HG02763 (cell line): Measurements from ENCODE around the gene C5orf58.

ENCODE experiments used
- ATAC-seq: cut with Tn5 transposase; IDR thresholded peaks from one replicate; pipeline ENCODE4 v1.9.1; 2021; ENCODE audit warnings: mild to moderate bottlenecking, moderate library complexity; ENCODE audit not compliant: unreplicated experiment

C5orf58 gene, protein sequence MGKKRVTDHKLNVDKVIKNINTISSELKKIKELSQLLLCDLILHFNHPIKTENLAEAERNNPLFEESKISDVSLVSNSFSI

DNA sequence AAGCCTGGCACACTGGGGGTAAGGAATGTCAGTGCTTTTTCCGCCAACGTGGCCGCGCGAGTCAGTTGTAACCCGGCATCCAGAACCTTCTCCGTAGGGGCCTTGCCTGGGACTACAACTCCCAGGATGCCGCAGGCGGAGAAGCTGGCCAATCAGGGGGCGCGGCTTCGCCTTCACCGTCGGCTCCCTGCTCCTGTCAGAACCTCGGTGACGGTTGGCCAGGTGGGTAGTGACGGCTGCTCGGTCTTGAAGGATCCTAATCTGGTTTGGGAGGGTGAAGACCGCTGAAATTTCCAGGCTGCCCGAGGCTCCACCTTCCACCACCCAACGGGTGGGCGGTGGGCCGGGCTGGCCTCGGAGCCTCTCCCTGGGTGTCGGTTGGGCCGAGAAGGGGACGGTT is at the start of gene C5orf58:
C5orf58 (plus strand) TSS at position 200 of the 400 bp plus-strand sequence. CDS start 1,992 bp downstream, outside the sequence.
- no peak for ATAC-seq

DNA sequence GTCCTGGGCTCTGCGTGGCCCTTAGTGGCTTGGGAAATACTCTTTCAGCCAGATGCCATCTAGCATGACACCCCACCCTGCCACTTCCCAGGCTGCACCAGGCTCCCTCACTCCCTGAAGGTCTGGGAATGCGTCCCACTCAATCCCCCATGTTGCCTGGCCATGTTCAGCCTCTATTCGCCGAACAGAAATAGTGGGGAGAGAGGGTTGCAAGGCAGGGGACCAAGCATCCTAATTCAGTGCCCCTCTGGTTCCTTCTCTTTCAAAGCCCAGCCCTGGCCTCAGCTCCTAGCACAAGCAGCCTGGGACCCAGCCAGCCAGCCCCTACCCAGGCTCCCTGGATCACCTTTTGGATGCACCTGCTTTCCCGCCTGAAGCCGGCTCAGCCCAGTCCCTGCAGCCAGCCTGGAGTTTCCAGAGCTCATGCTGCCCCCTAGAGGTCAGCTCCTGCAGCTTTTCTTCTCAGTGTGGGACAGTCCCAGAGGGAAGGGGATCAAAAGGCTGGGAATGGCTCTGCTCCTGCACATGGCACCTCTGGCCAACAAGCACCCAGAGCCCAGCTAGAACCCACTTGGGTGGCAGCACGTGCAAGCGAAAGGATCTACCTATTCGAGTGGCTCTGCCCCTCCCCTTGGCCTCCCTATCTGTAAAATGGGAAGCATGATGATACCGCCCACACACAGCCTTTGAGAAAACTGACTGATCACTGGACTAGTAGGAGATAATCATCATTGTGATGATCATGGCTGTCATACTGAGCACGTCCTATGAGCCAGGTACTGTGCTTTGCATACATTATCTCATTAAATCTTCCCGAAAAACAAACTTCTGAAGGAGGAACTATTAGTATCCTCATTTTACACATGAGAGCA is 48.7 kb upstream of the C5orf58 start:
- ATAC-seq: no peak

DNA sequence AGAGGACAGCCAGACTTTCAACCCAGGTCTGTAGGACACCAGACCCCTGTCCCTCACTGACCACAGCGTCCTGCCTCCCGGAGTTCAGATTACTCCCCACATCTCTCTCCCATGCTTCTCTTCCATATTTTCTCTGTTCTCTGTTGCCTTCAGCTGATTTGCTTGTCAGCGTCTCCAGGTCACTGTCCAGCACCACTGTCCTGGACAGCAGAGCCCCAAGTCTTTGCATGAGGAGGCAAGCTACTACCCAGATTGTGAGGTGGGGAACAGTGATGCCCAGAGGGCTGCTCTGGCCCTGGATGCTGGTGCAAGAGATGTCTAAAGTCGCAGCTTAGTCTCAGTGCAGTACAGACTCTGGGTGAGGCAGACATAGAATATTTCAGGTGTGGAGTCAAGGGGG is 48.0 kb upstream of the C5orf58 start:
- ATAC-seq: no peak

DNA sequence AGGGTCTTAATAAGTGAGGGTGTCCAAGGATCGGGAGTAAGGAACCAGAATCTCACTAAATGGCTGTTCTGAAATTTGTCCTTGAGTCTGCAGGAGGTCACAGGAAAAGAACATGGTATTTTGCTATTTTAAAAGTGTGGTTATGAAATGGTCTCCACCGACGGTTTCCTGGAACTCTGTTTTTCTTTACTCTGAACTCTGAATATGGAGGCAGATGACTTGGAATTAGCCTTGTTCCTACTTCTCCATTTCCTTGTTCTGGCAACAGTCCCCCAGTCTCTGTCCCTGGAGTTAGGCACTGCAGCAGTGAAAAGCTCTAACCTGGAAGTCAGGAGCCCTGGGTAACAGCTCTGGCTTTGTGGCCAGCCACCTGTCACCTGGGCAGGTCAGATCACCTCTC is 46.6 kb upstream of the C5orf58 start:
- no peak for ATAC-seq

DNA sequence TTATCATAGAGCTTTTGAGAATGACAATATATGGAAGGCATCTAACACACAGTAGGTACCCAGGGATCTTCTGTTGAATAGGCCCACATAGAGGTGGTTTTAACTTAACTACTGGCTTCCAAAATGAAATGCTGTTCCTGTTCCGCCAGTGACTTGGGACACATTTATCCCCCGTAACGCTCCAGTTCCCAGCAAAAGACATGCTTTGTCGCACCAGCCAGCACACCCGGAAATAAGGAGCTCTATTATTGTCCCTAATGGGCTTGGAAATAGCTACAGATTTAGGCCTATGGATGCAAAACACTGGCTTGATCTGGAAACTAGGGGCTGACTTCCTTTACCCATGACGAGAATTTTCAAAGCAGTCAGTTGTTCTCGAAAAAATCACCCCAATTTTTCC is 45.9 kb upstream of the C5orf58 start:
- ATAC-seq: no peak

DNA sequence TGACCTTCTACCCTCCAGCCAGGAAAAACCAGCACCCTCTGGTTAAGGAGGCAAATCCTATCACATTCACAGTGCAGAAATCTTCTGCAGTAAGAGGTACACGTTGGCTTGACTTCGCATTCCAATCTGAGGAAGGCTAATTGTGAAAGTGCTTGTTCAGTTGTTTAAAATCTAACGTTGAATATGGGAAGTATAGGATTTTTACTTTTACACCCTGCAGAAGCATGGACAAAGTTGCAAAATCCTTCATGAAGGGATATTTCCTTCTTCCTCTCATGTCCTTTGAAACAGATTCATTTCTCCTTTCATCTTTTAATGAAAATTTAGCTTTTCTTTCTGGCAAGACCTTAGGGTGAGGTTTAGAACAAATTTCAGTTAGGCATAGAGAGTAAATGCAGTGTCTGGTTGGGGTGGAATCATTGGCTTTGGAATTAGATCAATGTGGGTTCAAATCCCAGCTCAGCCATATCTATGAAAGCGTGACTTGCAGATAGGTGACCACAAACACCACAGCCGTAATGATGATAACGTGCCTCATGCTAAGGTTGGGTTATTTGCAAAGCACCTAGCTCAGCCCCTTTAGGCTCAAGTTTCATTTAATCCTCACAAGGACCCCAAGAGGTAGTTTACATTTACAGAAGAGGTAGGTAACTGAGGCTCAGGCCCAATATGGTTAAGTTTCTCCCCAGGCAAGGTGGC is 42.2 kb upstream of the C5orf58 start:
- no peak for ATAC-seq

DNA sequence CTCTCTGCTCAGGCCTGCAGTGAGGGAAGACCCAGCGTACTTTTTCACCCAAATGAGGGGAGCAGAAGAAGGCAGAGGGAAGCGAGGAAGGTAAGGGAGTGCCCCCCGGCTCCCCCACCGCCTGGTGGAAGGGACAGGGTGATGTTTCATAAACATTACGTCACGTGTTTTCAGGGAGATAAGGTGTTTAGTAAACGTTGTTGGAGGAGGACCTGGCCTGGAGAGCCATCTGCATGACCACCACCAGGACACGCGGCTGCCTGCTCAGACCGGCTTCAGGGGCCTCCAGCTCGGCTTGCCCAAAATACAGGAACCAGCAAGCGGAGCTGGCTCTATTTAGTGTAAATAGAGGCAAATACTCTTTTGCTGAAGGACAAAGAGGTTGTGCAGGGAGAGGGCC is 40.0 kb upstream of the C5orf58 start:
- ATAC-seq: no peak

DNA sequence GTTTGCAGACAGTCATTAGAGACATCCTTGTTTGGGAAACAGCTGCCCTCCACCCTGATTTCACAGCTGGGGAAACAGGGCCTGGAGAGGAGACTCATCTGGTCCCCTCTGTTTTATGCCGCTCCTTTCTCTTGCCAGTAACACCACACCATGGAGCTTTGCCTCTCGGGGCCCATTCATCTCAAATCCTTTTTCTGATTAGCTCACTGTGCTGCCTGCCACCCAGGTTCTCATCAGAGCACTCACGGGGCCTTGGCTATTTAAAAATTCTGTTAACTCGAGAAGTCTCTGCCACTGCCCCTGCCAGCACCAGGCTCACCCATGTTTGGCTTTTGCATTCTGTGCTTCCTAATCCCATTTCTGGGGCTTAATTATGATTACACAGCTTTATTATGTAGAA is 36.8 kb upstream of the C5orf58 start:
- no peak for ATAC-seq

DNA sequence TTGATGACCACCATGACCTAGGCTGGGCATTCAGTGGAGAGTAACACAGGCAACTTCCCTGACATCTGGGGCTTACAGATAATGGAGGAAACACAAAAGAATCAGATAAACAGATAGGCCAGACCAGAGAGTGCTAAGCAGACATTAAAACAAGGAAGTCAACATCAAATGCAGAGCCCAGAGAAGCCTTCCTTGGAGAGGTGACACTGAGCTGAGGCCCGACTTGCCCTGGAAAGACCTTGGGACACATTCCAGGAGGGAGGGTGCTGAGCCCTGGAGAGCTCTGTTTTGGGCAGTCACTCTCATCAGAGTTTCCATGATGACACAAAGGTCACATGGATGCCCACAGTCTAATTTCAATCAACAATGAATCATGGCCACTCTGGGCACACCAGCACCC is 31.9 kb upstream of the C5orf58 start:
- no peak for ATAC-seq

DNA sequence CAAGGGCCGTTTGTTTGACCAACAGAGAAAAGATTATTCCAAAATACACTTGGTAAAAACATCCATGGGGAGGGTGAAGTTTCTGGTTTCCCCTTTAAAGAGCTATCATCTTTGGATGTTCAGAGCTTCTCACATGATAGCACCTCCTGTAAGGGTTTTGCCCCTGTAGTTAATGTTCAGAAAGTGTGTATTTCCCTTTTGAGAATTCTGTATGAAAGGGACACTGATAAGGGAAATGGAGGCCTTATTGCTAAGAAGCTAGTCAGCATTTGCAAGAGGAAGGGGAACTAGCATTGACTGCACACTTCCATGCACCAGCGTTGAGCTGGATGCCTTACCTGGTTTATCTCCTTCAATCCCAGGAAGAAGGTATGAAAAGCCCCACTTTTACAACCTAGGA is 31.5 kb upstream of the C5orf58 start:
- ATAC-seq: no peak

DNA sequence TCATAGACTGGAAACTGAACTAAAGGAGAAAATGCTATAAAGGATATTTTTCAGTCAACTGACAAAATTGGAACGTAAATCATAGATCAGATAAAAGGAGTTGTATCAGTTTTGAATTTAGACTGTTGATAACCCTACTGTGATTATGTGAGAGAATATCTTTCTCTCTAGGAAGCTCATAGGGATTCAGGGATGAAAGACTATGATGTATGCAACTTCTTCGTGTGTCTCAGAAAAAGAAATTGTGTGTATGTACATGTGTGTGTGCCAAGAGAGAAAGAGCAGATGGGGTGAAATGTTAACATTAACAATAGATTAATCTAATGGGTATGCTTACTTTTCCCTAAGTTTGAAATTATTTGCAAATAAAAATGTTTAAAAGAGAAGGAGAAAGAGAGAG is 30.7 kb upstream of the C5orf58 start:
- ATAC-seq: no peak

DNA sequence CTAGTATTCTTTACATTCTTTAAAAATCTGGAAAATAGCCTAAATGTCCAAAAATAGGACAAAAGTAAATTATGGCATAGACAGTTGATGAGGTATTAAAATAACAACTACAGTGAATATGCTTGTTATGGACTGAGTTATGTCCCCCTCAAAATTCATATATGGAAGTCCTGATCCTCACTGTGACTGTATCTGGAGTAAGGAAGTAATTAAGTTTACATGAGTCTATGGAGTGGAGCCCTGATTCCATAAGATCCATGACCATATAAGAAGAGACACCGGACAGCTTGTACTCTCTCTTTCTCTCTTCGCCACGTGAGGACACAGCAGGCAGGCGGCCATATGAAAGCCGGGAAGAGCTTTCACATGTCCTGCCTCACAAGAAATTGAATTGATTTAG is 28.6 kb upstream of the C5orf58 start:
- no peak for ATAC-seq

DNA sequence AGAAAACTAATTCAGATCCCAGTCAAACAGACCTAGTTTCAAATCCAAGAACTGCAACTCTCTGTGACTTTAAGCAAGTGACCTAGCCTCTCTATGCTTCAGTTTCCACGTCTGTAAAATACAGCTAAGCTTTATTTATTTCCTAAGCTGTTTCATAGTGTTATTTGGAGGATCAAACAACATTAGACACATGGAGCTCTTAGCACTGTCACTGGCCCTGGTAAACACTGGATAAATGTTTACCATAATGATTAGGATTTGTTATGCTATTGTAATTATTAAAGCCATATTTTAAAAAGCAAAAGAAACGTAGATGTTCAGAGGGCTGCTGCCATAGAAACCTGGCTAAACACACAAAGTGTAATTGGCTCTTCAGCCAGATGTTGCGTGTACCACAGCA is 26.6 kb upstream of the C5orf58 start:
- no peak for ATAC-seq

DNA sequence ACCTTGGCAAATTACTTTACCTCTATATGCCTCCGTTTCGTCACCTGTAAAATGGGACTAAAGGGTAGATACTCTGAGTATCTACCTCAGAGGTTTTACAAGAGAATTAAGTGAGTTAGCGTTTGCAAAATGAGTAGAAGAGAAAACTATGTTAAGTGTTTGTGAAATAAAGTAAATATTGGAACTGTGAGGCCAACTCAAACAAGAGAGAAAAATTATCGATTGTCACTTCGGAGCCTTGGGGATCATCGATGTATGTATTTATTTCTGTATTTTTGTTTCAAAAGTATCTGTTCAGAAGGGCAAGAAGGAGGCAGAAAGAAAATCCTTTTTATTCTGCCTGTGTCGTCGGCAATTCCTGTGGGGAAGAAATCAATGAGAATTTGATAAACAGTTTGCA is 25.8 kb upstream of the C5orf58 start:
- no peak for ATAC-seq

DNA sequence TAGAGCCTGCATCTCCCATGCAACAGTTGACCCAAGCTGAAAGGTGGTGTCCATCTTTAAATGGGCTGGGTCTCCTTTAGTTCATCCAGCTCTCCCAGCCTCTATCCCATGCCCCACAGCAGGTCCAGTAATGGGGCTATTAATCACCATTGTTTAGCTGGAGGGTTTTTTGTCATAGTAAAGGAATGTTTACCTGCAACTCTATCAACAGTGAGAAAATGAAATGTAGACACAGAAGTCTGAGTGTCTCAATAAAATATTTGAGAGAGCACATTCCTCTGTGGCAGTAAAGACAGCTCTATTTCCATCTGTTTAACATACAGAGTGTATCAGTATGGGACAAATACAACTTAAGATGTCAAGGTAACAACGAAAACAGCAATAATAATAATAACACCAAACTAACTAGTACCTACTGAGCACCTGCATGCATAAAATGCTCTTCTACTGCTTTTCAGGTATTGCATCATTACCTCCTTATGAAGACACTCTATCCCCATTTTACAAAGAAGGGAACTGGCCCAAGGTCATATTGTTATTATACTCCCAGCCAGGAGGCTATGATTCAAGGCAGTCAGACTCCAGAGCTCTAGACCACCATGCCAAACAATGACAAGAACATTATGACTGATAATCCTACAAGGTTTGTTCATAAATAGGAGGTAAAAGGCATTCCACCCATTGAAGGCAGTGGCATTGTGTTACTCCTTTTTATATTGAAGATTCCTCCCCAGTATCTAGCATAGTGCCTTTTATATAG is 21.0 kb upstream of the C5orf58 start:
- no peak for ATAC-seq

DNA sequence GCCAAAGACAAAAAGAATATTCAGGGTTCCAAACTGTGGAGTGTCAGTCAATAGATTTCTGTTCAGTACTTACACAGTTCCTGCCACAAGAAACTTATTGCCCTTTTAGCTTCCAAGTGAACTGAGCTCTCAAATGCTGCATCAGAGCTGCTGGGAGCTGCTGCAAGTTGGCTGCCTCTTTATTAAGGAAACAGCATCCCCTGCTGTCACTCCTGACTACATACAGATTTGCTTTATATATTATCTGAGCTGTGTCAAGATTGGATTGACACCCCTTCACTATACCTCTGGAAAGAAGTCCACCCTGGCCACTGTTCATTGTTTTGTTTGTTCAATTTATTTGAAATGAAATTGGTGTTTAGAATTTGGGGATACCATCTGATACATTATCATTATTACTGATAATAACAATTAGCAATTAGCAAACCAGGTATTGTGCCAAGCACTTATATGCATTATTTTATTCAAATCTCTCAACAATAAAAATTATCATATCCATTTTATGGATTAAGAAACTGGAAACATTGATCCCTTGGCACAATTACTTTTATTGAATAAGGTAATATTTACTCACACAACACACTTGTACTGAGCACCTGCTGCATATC is 16.4 kb upstream of the C5orf58 start:
- no peak for ATAC-seq

DNA sequence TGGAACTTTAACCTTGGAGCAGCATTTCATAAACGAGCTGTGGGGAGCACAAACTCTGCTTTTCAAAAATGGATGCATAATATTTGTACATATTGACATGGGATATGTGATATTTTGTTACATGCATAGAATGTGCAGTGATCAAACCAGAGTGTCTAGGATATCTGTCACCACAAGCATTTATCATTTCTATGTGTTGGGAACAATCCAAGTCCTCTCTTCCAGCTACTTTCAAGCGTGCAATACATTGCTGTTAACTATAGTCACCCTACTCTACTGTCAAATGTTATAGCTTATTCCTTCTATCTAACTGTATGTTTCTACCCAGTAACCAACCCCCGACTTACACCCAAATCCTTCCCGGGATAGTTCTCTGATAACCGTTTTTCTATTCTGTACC is 15.0 kb upstream of the C5orf58 start:
- no peak for ATAC-seq

DNA sequence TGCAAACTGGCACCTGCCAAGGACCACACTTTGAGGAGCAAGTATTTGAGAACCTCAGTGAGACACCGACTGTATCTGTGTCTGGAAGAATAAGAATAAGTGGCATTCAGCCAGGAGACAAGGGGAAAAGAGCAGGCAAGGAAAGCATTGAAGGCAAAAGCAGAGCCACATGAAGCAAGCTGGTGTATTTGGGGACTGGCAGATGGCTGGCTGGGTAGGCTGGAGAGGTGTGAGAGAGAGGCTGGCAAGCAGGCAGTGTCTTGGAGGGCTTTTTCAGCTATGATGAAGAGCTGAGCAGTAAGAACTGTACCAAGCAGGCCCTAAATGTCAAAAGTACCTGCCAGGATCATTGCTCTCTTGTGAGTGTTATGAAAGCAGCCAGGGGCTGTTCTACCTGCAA is 14.1 kb upstream of the C5orf58 start:
- ATAC-seq: no peak

DNA sequence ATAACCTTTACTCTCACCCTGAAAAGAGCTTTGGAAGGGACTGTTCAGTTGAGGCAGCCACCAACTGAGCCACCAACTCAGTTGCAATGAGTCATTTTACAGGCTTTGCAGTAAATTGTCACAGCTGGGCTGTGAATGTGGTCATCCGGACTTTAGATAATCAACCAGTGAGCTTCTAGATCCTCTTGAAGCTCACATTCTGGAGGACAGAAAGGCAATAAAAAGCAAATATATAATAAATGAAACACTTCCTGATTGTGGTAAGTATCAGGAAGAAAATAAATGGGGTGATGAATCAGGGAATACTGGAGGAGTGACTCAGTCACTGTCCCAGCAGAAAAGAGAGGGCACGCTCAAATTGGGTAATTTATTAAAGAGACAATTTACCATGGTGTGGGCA is 13.2 kb upstream of the C5orf58 start:
- ATAC-seq: no peak

DNA sequence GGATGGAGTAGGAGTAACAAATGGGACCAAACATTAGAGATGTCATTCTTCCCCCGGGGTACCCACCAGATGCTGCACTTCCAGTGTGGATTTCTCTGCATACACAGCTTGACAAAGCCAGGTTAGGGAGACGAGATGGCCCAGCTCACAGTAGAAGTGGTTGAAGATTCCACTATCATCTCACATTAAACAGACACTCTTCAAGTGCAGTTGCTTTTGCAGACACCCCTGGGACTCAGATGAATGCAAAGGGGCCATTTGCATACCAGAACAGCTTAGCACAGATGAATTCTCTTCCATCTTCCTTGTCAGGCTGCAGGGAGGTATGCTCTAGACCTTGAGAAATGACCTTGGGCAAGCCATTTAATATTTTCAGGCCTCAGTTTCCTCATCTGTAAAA is 12.6 kb upstream of the C5orf58 start:
- no peak for ATAC-seq

DNA sequence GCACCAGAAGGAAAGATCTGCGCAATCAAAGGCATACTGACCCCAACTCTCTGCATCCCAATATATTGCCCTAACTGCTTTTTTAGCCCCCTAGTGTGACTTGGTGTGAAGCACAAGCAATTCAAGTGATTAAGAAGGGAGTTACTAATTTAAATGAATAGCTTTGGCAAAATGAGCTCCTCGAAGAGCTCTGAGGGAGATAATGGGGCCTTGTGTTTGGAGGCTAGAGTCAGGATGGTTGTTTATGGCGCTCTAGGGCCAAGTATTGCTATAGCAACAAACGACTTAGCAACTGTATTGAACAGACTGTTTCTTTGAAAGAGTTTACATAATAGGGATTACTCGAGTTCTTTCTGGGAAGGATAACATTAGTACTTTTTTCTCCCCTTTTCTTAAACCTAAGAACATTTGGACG is 11.5 kb upstream of the C5orf58 start:
- no peak for ATAC-seq
